Gastrocnemius medialis (tissue), 4 donors: Measurements from ENCODE around the gene LMBRD2. TPM values are rescaled to one million over a fixed set of nuclear protein-coding genes. Genes with fewer than 3 reads are reported as not detected.

Experiments
- ATAC-seq, 2 donors: fragments of 150-250 bp; one replicate each; pipeline ENCODE4 v1.9.1; 2016
- DNase-seq, 2 donors: peaks; one replicate each; pipeline ENCODE4 v3.0.0-alpha.2; 2019
- H3K27ac ChIP-seq, 4 donors: fragments of 200-600 bp; sonication (generic); 1 replicate in 1 of 4; 2 replicates in 3 of 4; pipeline ENCODE4 v1.5.1; 2016 to 2018; ENCODE audit warnings: mild to moderate bottlenecking in 2 of 4, moderate library complexity in 1 of 4
- H3K27me3 ChIP-seq, 3 donors: fragments of 200-600 bp; sonication (generic) in 2 of 3; 1 replicate in 1 of 3; 2 replicates in 2 of 3; pipeline versions ENCODE4 v1.5.1 to v1.6.0; 2016 to 2019; ENCODE audit warnings: mild to moderate bottlenecking in 1 of 3, moderate library complexity in 1 of 3
- H3K36me3 ChIP-seq, 2 donors: fragments of 200-600 bp; sonication (generic) in 1 of 2; one replicate each; pipeline ENCODE4 v1.5.1; 2017 to 2018
- H3K4me1 ChIP-seq, 2 donors: fragments of 200-600 bp; sonication (generic) in 1 of 2; one replicate each; pipeline ENCODE4 v1.5.1; 2016 to 2017; ENCODE audit warnings: mild to moderate bottlenecking in 2 of 2
- H3K4me3 ChIP-seq, 4 donors: fragments of 200-600 bp; sonication (generic) in 3 of 4; 1 replicate in 1 of 4; 2 replicates in 3 of 4; pipeline ENCODE4 v1.5.1; 2016 to 2019; ENCODE audit warnings: mild to moderate bottlenecking in 2 of 4
- H3K9me3 ChIP-seq, 3 donors: fragments of 200-600 bp; sonication (generic) in 2 of 3; 1 replicate in 1 of 3; 2 replicates in 2 of 3; pipeline ENCODE4 v1.5.1; 2016 to 2019
- POLR2A ChIP-seq, 2 donors: fragments of 450-650 bp; IDR thresholded peaks; one replicate each; pipeline ENCODE4 v1.6.1; 2017; ENCODE audit warnings: antibody characterized with exemption in 2 of 2, mild to moderate bottlenecking in 2 of 2, moderate library complexity in 2 of 2
- in situ Hi-C, 4 donors: fragments of 200-750 bp; cut with MboI; loops; one replicate each; pipeline versions ENCODE4 v1.15.0 to v1.8.0; 2017; ENCODE audit warnings: low sequenced_read_pairs in 4 of 4
- intact Hi-C: fragments of 100-400 bp; cut with DNase I; formaldehyde crosslinking; loops from one replicate; pipeline ENCODE4 v1.15.1; 2023; ENCODE audit warnings: low total_unique reads
- microRNA counts, 2 donors: library from miRNA; unstranded; fragments of <30 nt; microRNA quantifications; one replicate each; lab custom pipeline; 2016
- microRNA-seq, 2 donors: library from miRNA; unstranded; fragments of <30 nt; microRNA quantifications; one replicate each; pipeline ENCODE4, GENCODE V29; 2016; ENCODE audit warnings: borderline replicate concordance in 2 of 2
- total RNA-seq, 4 donors: library from RNA; depleted of rRNA; stranded (reverse); fragments of >200 nt; gene quantifications; one replicate each; pipeline versions ENCODE4 v1.1.0 to v1.2.3, GENCODE V29; 2016
- TF ChIP-seq, protein P1 (sequence below), 5 experiments: fragments of 450-650 bp in 3 of 5; fragments of 200-600 bp in 2 of 5; sonication (generic) in 2 of 5; IDR thresholded peaks in 4 of 5; conservative IDR thresholded peaks in 1 of 5; 1 replicate in 4 of 5; 2 replicates in 1 of 5; pipeline ENCODE4 v1.5.1; 2016 to 2019; ENCODE audit warnings: antibody characterized with exemption in 5 of 5, mild to moderate bottlenecking in 3 of 5, moderate library complexity in 3 of 5

Gene LMBRD2
- total RNA-seq, 4 donors from 2014 or later = 12.2 to 29.0 (median 21.3) TPM

GRCh38 chr5:36049949-36050348 is 101.7 kb downstream of the LMBRD2 start:
- Histone ChIP-seq H3K4me3 (no peak overlapping the region), H3K4me1 (no peaks in the 10 kb centered on the region), H3K27ac (no peak overlapping the region), H3K27me3 (no peaks in the 10 kb centered on the region), H3K9me3 (no peaks in the 10 kb centered on the region), H3K36me3 (no peaks in the 10 kb centered on the region)
- DNase-seq (no peak), ATAC-seq (no peak)
- no peak for TF ChIP-seq POLR2A (IDR thresholded peaks at IDR 0.05)
- TF ChIP-seq, protein P1, sequence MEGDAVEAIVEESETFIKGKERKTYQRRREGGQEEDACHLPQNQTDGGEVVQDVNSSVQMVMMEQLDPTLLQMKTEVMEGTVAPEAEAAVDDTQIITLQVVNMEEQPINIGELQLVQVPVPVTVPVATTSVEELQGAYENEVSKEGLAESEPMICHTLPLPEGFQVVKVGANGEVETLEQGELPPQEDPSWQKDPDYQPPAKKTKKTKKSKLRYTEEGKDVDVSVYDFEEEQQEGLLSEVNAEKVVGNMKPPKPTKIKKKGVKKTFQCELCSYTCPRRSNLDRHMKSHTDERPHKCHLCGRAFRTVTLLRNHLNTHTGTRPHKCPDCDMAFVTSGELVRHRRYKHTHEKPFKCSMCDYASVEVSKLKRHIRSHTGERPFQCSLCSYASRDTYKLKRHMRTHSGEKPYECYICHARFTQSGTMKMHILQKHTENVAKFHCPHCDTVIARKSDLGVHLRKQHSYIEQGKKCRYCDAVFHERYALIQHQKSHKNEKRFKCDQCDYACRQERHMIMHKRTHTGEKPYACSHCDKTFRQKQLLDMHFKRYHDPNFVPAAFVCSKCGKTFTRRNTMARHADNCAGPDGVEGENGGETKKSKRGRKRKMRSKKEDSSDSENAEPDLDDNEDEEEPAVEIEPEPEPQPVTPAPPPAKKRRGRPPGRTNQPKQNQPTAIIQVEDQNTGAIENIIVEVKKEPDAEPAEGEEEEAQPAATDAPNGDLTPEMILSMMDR (IDR thresholded peaks at IDR 0.05 in 4 of 5, conservative IDR thresholded peaks at IDR 0.05 in 1 of 5) = no peak
- intact Hi-C loops (no loop called here), in situ Hi-C loops (no loop called here)

MicroRNA genes within 50 kb of the gene (microRNA counts, 767-probe panel; counts per million panel counts)
- 356 to 448 counts per million in 2 donors for microRNA hsa-miR-580 (lab: Ali Mortazavi, UCI)

Small RNAs within 50 kb of the gene (microRNA-seq; reads per million reads assigned to microRNA genes)
- gene MIR580 = 1.2 to 3.4 reads per million in 2 donors

Other genes with a start within 250 kb of the LMBRD2 start
- gene CAPSL, start 213.3 kb downstream of the LMBRD2 start, total RNA-seq = not detected
- gene UGT3A1, start 160.5 kb downstream of the LMBRD2 start, total RNA-seq = 1 to 10 TPM in 2 of 4 donors, under 1 TPM in 2; 0.42 to 4.6 (median 2.1) TPM
- not detected for gene UGT3A2, start 85.0 kb downstream of the LMBRD2 start, total RNA-seq
- 1 to 10 TPM; 2.8 to 6.7 (median 3.1) TPM for gene SKP2, start 224 bp upstream of the LMBRD2 start, total RNA-seq
- gene NADK2, start 90.0 kb upstream of the LMBRD2 start, total RNA-seq = 10 to 100 TPM; 23.6 to 34.4 (median 27.8) TPM
- 1 to 10 TPM in 2 of 4 donors, under 1 TPM in 2; 0.82 to 2.5 (median 1.2) TPM for gene RANBP3L, start 150.0 kb upstream of the LMBRD2 start, total RNA-seq